T-helper 17 cell (primary cell): ENCODE data around the gene MRPL28. TPM values are rescaled to one million over a fixed set of nuclear protein-coding genes. Genes with fewer than 3 reads are reported as not detected.
A peak's percentile ranks its signal among the peaks of the same experiment; 100 is the strongest.
"Not testable (repeated sequence)": the region's sequence is repeated elsewhere in the genome, so short reads cannot be mapped to it uniquely, and the experiment has no call there.

Experiments
- ATAC-seq: fragments of 150-1000 bp; cut with Tn5 transposase; 2 replicates; pipeline ENCODE4 v1.10.0; 2021; ENCODE audit warnings: mild to moderate bottlenecking, moderate library complexity
- DNase-seq, 3 donors: peaks; one replicate each; pipeline versions ENCODE4 v3.0.0 to v3.0.0-alpha.2; 2020 to 2021
- H3K9me3 ChIP-seq: one replicate; pipeline ENCODE4 v1.7.0; 2013; ENCODE audit warnings: low read length, mild to moderate bottlenecking; ENCODE audit not compliant: control insufficient read depth, poor library complexity, severe bottlenecking
- H3K27ac Mint-ChIP-seq: one replicate; pipeline ENCODE4 v1.8.0; 2022; ENCODE audit warnings: mild to moderate bottlenecking, moderate library complexity, mixed read lengths
- H3K27me3 Mint-ChIP-seq: one replicate; pipeline ENCODE4 v1.8.0; 2022; ENCODE audit warnings: mixed read lengths
- H3K36me3 Mint-ChIP-seq: one replicate; pipeline ENCODE4 v1.8.0; 2022; ENCODE audit warnings: low read depth, mixed read lengths
- H3K4me1 Mint-ChIP-seq: one replicate; pipeline ENCODE4 v1.8.0; 2022; ENCODE audit warnings: mild to moderate bottlenecking, mixed read lengths
- H3K4me3 Mint-ChIP-seq: one replicate; pipeline ENCODE4 v1.8.0; 2022; ENCODE audit warnings: mild to moderate bottlenecking, moderate library complexity, mixed read lengths
- total RNA-seq, 4 donors: library from RNA in 2 of 4; stranded (reverse) in 2 of 4; gene quantifications; one replicate each; pipeline ENCODE4 v1.2.3 and lab custom pipeline; 2022 to 2026

MRPL28 gene
- total RNA-seq, 2 donors from 2014 or later: 25.2 to 25.9 TPM

DNA sequence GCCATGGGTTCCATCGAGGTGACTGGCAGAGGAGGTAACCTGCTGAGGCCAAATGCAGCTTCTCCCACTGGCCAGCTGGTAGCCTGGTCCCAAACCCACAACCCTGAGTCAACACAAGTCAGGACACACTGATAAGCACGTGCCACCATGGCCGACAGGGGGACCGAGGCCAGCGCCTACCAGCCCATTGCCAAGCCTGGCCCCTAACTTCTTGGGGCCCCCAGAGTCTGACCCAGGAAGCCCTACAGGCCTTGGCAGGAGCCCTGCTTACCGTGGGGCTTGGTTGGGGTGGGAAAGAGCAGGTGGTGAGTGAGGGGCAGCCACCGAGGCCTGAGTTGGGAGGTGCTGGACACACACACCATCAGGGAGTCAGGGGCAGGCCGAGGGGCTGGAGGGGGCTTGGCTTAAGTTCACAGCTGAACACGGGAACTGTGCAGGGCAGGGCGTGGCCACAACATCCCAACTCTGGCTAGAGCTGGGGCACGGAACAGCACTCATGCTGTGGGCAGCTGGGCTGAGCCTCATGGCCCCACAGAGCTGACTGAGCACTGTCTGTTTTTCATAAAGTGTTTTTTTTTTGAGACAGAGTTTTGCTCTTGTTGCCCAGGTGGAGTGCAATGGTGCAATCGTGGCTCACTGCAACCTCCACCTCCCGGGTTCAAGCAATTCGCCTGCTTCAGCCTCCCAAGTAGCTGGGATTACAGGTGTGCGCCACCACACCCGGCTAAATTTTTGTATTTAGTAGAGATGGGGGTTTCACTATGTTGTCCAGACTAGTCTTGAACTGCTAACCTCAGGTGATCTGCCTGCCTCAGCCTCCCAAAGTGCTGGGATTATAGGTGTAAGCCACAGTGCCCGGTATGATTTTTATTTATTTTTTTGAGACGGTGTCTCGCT is 5.5 kb downstream of the MRPL28 start:
- H3K4me1 Mint-ChIP-seq: peaks cover 8% of the 10 kb centered on the region
- H3K27ac Mint-ChIP-seq: no peak overlapping the region
- H3K4me3 Mint-ChIP-seq: no peak overlapping the region
- ATAC-seq: no peak
- H3K9me3 ChIP-seq: no peaks in the 10 kb centered on the region
- H3K27me3 Mint-ChIP-seq: no peaks in the 10 kb centered on the region
- no peak for DNase-seq
- H3K36me3 Mint-ChIP-seq: peaks cover 3% of the 10 kb centered on the region

- peaks cover 3% of the 10 kb centered on the region for H3K36me3 Mint-ChIP-seq
- no peak for DNase-seq
- peak overlapping the region; percentile 21 for H3K27ac Mint-ChIP-seq
- H3K4me1 Mint-ChIP-seq: peaks cover 8% of the 10 kb centered on the region
- H3K4me3 Mint-ChIP-seq: no peak overlapping the region
- no peaks in the 10 kb centered on the region for H3K27me3 Mint-ChIP-seq
- H3K9me3 ChIP-seq: no peaks in the 10 kb centered on the region
- no peak for ATAC-seq
These were observed 6.4 kb downstream of the MRPL28 start for GRCh38 chr16:363766-364490.

DNA sequence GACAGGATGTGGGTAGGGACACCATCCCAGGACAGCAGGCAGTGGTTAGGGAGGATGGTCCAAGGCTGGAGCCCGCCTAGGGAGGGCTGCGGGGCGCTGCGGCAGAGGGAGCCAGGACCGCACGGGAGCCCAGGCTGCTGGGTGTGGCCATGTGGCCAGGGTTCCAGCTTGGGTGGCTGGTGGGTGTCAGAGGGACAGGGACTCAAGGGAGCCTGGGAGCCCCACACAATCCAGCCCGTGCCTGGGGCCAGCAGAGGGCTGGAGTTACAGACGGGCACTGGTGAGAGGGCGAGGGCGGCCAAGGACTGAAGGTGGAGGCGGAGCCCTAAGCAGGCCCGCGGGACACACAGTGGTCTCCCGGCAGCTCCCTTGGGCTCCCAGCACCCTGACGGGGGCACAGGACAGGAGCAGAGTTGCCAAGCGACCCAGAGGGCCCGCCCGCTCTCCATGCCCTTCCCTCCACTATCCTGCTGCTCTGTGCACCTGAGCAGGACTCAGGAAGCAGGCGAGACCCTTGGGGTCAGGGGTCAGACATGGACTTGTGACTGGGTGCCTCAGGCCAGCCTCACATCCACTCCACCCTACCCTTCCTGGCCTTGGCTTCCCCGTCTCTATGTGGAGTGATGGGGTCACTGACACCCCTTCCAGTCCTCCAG is 7.1 kb downstream of the MRPL28 start:
- no peak overlapping the region for H3K4me3 Mint-ChIP-seq
- no peak for DNase-seq

DNA sequence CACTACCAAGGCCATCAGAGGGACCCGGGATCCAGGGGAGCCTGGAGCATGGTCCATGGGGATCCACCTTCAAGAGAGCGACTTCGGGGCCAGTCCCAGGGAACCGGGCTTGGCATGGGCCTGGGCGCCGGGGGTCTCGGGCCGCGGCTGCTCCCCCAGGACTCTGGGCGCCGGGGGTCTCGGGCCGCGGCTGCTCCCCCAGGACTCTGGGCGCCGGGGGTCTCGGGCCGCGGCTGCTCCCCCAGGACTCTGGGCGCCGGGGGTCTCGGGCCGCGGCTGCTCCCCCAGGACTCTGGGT is 7.7 kb downstream of the MRPL28 start:
- ATAC-seq, H3K4me3 Mint-ChIP-seq, H3K27ac Mint-ChIP-seq, DNase-seq, H3K9me3 ChIP-seq, H3K4me1 Mint-ChIP-seq, H3K36me3 Mint-ChIP-seq, H3K27me3 Mint-ChIP-seq: not testable (repeated sequence)

More for the DNA sequence above, 7.1 kb downstream of the MRPL28 start:
- Mint-ChIP-seq H3K36me3 (peaks cover 3% of the 10 kb centered on the region), H3K27me3 (no peaks in the 10 kb centered on the region), H3K4me1 (peaks cover 8% of the 10 kb centered on the region), H3K27ac (peak overlapping the region; percentile 21)
- no peak for ATAC-seq
- no peaks in the 10 kb centered on the region for H3K9me3 ChIP-seq

- no peaks in the 10 kb centered on the region for H3K27me3 Mint-ChIP-seq
- H3K4me1 Mint-ChIP-seq: peaks cover 8% of the 10 kb centered on the region
- peak overlapping the region; percentile 7 for H3K4me3 Mint-ChIP-seq
- ATAC-seq: peak; percentile 95
- peaks cover 2% of the 10 kb centered on the region for H3K36me3 Mint-ChIP-seq
- H3K27ac Mint-ChIP-seq: peak overlapping the region; percentile 59
- DNase-seq: peak; percentile 37 to 68 (median 62)
- H3K9me3 ChIP-seq: no peaks in the 10 kb centered on the region
These were observed 8.3 kb downstream of the MRPL28 start for GRCh38 chr16:361872-362701.

DNA sequence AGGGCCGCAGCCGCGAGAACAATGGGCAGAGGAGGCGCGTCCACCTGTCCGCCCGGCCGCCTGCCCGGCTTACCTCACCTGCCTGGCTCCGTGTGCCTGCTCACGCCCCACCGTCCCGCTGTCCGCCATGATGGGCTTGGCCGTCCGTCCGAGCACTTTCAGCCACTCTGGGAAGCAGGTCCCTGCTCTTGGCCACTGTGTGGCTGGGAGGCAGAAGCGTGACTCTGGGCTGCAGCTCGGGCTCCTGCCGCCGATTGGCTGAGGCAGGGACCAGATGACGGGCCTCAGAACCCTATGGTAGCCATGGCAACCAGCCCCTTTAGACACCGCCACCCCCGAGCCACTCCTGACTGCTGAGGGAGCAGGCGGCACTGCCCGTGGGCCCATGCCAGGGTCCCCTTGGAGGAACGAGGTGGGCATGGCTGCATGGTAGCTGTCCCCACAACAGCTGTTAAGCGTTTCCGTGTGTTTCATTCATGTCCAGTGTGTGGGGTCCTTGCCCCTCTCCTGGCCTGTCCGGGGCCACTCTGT is 8.9 kb downstream of the MRPL28 start:
- no peaks in the 10 kb centered on the region for H3K27me3 Mint-ChIP-seq
- H3K9me3 ChIP-seq: no peaks in the 10 kb centered on the region
- peak overlapping the region; percentile 59 for H3K27ac Mint-ChIP-seq
- H3K4me1 Mint-ChIP-seq: peaks cover 9% of the 10 kb centered on the region
- no peak overlapping the region for H3K4me3 Mint-ChIP-seq
- ATAC-seq (no peak), DNase-seq (no peak)
- no peaks in the 10 kb centered on the region for H3K36me3 Mint-ChIP-seq

DNA sequence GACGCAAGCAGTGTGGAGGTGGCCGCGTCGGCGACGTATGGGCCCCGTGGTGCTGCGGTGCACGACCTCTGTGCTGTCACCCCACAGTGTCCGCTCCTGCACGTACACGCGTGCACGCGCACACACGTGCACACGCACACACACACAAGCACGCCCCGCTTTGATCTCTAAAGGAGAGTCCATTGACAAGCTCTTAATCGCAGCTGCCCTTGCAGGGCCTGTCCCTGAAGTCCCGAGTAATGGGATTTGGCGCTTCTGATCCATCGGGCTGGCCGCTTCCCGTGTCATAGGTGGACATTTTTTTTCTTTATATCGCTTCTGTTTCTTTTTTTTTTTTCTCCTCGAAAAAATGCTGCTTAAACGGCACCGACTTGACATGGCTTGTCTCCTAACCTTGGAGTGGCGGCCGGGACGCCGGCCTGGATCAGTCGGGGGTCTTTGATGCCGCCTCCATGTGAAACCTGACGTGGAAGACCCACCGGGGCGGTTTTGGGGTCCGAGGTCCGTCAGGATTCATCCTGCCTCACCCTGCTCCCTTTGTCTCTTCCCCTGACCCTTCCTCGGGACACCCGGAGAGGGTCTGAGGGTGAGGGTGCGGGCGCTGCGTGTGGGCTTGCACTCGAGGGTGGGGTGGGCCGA is 9.5 kb downstream of the MRPL28 start:
- Mint-ChIP-seq H3K27me3 (no peaks in the 10 kb centered on the region), H3K27ac (no peak overlapping the region), H3K36me3 (no peaks in the 10 kb centered on the region), H3K4me3 (no peak overlapping the region), H3K4me1 (peaks cover 11% of the 10 kb centered on the region)
- DNase-seq (no peak), ATAC-seq (no peak)
- no peaks in the 10 kb centered on the region for H3K9me3 ChIP-seq

- Mint-ChIP-seq H3K27ac (no peak overlapping the region), H3K4me1 (peaks cover 15% of the 10 kb centered on the region), H3K4me3 (no peak overlapping the region), H3K27me3 (no peaks in the 10 kb centered on the region), H3K36me3 (no peaks in the 10 kb centered on the region)
- ATAC-seq (no peak), DNase-seq (no peak)
- H3K9me3 ChIP-seq: no peaks in the 10 kb centered on the region
These were observed 10.3 kb downstream of the MRPL28 start for GRCh38 chr16:359871-360697.

- peaks cover 17% of the 10 kb centered on the region for H3K4me1 Mint-ChIP-seq
- H3K36me3 Mint-ChIP-seq: no peaks in the 10 kb centered on the region
- no peaks in the 10 kb centered on the region for H3K27me3 Mint-ChIP-seq
- no peak for DNase-seq
- no peaks in the 10 kb centered on the region for H3K9me3 ChIP-seq
- no peak overlapping the region for H3K27ac Mint-ChIP-seq
- no peak for ATAC-seq
- H3K4me3 Mint-ChIP-seq: no peak overlapping the region
These were observed 11.1 kb downstream of the MRPL28 start for GRCh38 chr16:359067-359763.

- Mint-ChIP-seq H3K36me3 (no peaks in the 10 kb centered on the region), H3K27me3 (no peaks in the 10 kb centered on the region), H3K4me1 (peaks cover 16% of the 10 kb centered on the region), H3K4me3 (no peak overlapping the region), H3K27ac (peak overlapping the region; percentile 63)
- DNase-seq: no peak
- no peak for ATAC-seq
- H3K9me3 ChIP-seq: no peaks in the 10 kb centered on the region
These were observed 13.6 kb downstream of the MRPL28 start for GRCh38 chr16:356741-357140.

DNA sequence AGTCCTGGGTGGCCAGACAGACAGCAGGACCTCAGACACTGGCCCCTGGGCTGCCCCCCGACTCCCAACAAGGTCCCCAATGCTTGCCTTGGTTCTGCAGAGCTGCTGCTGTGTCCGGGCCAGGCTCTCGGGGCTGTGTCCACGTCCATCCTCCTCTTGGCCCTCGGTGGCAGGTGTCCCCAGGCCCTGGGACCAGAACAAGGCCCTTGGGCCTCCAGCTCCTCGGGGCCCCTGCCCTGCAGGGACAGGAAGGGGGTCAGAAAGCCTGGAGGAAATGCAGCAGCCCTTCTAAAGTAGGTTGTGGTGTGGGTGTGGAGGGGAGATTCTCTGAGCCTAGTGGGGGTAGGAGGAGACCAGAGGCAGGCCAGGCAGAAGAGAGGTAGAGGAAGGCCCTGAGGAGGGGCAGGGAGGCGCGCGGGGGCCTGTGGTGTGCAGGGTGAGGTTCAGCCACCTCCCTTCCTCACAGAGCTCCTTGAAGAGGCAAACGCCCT is 15.3 kb downstream of the MRPL28 start:
- H3K4me3 Mint-ChIP-seq: peak overlapping the region; percentile 95
- no peaks in the 10 kb centered on the region for H3K27me3 Mint-ChIP-seq
- no peaks in the 10 kb centered on the region for H3K36me3 Mint-ChIP-seq
- peak; percentile 24 for ATAC-seq
- peak; percentile 30 to 45 (median 35) for DNase-seq
- peak overlapping the region; percentile 95 for H3K27ac Mint-ChIP-seq
- no peaks in the 10 kb centered on the region for H3K9me3 ChIP-seq
- peaks cover 18% of the 10 kb centered on the region for H3K4me1 Mint-ChIP-seq
